Myocyte (in vitro differentiated cells): Measurements from ENCODE around the gene MBTPS1. TPM values are rescaled to one million over a fixed set of nuclear protein-coding genes. Genes with fewer than 3 reads are reported as not detected.

Experiments used
- DNase-seq: peaks from one replicate; pipeline ENCODE4 v3.0.0-alpha.2; 2012; ENCODE audit warnings: low read depth
- total RNA-seq: library from RNA; depleted of rRNA; stranded (reverse); fragments of >200 nt; gene quantifications from 2 replicates; pipeline ENCODE4 v1.2.3, GENCODE V29; 2014

The MBTPS1 gene
- total RNA-seq, 1 donor from 2014 or later = 42.1 TPM

DNA sequence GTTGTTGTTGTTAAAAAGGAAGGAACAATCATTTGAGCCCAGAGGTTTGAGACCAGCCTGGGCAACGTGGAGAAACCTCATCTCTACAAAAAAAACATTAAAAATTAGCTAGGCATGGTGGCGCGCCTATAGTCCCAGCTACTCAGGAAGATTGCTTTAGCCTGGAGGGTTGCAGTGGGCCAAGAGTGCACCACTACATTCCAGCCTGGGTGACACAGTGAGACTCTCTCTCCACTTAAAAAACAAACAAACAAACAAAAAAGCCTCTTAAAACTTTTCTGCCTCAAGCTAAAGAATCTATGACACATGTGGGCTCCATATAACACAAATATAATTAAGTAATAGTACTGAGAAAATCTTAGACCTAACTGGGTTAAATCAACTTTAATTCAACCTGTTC, 12.5 kb downstream of the MBTPS1 start:
- no peak for DNase-seq

DNA sequence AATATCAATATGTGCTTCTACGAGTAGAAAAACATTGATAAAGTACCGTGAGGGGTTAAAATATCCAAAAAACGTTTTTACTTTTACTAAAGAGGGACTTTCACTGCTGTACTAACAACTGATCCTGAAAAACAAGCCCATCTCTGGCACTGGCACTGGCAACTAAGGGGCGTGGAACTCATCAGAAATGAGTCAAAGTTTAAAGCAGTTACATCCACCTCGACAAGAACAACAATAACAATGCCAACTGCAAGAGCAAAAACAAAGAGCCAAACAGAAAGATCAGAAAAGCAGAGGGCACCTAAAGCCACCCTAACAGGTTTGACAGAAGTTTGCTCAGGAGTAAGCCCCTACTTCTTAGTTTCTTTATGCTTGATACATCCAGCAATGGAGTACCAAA, 13.1 kb downstream of the MBTPS1 start:
- peak; percentile 8 for DNase-seq

DNA sequence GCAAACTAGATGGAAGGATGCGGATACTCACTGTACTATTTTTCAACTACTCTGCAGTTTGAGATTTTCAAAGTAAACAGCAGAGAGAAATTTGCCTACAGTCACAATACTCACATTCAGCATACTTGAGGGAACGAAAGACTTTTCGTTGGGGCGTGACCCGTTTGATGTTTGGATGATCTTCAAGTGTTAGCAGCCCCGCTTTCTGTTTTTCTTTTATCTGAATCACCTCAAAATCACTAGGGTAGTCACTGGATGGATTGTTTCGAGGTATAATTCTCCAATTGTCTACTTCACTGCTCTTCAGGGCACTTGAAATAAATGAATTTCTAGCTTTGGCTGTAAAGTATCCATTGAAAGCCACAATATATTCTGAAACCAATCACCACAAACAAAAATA, 17.8 kb downstream of the MBTPS1 start:
- DNase-seq = no peak

DNA sequence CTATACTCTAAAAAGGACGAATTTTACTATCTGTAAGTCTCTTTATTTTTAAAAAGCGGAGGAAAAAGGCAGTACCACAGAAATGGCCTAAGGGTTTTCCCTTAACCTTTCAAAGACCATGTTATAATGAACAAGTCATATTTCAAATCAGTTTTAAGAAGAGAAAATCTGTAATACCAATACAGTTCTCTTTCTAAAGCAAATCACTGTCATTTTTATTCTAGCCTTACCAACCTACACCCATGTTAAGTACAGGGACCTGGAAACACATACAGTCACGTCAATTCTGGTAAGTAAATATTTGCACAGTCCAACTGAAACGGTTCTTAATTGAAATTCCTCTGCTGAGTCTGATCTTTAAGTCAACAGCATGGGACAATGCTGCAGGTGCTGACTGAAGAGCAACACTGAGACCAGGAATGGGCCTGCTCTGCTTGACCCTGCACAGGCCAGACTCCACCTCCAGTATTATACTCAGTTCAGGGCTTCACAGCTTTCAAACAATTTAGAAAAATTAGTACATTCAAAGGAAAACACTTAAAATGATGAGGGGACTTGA, 20.2 kb downstream of the MBTPS1 start:
- DNase-seq = no peak

DNA sequence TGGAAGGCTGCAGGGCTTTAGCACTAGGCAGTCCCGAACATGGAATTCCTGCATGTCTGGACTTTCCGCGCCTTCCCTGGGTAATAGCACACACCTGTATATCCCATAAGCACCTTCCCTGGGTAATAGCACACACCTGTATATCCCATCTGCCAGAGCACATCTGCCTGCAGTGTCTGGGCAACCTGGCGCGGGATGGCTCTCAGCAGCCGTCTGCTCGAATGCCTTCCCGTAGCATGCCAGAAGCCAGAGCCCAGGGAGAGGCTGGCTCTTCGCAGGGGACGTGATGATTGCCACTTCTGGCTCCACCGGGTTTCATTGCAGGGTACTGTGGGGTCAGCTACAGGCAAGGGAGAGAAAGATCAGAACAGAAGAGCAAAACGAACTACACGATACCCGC, 21.3 kb downstream of the MBTPS1 start:
- no peak for DNase-seq

DNA sequence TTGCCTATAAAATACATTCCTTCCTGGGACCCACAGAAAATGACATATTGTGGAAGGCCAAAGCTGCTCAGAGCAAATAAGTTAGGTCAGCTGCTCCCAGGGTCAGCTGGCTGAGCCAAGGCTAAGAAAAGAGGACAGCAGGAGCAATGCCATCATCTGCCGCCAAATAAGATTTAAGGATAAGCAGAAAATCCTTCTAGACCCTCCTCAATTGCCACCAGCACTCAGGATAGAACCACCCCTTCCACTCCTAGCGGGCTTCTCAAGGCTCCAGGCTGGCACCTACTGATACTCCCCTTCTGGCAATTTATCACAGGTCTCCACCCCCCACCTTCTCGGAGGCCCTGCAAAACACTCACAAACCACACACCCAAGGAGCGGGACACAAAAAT, 22.9 kb downstream of the MBTPS1 start:
- DNase-seq = no peak

DNA sequence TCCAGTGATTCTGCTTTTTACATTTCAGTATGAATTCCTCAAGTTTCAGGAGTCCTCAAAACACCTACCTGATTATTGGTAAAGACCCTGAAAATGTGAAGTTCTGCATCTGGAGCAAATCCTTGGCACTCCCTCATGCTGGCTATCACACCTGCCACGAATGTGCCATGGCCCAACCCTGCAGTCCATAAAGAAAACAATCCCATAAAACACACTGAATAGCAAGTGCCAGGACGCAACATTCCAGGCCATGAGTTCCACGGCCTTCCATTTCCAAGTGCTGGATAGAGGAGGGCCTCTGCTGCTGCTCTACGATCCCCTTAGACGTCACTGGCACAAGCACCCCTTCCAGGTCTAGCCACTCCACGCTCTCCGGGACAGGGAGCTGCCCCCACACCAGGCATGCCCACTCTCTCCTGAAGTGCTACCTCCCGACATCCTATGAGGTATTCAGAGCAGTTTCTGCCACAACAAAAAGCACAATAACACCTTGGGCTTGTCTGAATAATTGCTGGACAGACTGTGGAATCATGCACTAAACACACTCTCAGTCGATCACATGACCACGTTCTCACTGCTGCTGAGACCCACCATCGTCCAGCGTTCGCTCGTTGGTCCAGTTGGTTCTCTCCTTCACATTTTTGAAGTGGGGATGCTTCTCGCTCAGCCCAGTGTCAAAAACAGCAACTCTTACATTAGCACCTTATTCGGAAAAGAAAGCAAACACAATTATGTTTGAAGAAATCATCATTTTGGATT, 23.4 kb downstream of the MBTPS1 start:
- DNase-seq = no peak

DNA sequence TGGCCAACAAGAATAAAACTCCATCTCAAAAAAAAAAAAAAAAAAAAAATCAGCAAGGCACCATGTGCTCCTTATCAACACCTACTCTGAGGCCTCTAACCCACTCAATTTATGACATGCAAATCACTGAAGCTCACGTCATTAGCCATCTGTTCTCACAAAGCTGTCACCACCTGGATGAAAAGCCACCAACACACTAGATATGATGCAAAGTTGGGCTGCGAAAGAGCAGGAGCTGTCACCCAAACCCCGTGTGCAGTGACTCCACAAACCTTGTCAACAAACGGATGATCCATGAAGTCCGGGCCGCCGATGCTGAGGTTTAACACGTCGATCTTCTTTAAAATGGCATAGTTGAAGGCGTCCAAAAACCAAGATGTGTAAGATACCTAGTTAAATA, 25.3 kb downstream of the MBTPS1 start:
- no peak for DNase-seq

DNA sequence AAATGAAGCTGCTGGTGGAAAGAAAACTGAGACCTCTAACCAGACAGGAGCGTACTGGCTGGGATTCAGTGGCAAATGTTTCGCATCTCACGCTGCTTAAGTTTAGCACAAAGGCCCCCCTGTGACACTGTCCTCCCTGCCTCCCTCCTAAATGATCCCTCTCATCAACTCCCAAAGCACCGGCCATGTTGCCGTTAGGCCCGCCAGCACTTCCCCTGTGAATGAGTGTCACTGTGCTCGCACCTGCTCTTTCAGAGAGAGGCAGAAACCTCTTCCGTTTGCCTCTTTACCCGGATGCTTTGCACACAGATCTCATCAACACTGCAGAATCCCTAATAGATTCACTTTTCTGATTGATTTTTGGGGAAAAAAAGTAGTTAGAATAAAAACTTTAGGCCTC, 26.5 kb downstream of the MBTPS1 start:
- DNase-seq = no peak

DNA sequence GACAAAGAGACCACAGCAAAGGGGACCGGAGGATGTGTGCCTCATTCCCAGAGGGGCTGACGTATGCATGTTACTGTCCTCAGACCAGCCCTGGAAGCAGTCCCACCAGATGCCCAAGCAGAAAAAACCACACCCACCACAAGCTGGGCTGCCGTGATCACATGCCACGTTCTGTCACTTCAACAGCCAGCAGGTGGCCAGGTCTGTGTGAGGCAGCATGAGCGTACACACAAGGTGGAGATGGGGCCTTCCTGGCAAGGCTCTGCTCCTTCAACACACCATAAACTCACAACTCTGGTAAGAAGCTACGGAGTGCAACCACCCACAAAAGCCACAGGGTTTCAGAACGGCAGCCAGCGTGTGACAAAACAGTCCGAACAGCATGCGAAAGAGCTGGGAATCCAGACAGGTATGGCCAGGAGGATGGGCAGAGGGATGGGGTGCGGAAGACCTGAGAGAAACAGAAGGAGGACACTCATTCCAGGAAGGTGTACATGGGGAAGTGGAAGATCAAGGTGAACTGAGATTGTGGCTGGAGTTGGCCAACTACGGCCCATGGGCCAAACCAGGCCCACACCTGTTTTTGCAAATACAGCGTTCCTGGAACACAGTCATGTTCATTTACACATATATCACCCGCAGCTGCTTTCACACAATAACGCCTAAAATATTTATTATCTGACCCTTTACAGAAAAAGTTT, 27.9 kb downstream of the MBTPS1 start:
- peak; percentile 78 for DNase-seq

DNA sequence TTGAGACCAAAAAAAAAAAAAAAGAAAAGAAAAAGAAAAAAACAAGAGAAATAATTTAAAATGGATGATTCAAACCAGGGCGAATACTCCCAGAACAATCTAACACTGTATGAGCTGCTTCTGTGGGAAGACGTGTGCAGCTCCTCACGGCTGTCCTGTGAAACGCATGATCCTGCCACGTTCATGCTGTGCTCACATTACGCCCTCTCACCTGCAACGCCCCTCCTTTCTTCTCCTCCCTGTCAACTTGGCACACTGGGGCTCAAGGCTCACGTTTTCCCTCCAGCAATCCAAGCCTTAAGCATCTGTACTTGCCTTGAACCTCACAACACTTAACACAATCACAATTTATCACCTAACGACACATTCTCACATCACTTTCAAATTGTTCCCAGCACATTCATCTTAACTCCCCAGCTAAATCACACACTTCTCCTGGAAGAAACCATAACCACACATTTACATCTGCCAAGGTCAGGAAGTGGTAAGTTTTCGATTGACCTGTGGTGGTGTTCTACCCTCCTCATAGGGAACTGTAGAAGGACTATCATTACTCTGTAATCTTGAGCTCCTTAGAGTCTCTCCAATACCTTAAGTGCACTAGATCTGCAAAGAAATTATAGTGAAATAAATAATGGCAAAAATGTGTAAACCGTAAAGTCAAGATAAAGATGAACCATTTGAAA, 29.1 kb downstream of the MBTPS1 start:
- DNase-seq = no peak

DNA sequence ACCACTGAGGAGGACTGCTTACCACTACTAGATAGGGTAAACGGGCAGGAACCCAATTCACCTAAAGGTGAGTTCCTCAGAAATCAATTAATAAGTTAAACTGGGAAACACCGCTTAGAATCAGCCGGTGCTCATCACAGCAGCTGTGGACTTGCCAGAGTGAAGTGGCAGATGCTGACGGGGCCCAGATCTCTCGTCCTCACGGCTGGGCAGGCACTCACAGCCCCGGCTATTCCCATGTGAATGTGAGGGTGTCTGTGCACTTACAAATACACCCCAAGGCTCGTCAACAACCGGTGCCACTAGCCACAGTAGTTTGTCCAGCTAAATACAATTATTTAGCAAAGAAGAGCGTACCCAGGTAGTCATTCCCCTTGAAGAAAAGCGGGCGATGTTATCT, 29.7 kb downstream of the MBTPS1 start:
- DNase-seq = no peak

DNA sequence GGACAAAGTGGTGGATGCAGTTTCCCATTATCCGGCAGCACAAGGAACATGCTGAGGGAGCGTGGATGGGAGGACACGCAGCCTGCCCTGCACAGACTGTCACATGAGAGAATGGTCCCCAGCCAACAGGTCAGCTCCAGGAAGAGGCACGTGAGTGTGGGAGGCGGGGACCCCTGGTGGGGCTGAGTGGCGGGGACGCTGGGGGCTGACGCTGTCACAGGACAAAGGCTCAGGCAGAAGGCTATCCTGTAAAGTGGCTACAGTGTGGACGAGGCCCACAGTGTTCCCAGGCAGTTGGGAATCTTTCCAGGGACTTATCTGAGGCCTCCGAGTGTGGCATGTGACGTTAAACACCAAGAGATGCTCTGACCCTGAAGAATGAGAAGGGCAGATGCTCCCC, 30.4 kb downstream of the MBTPS1 start:
- no peak for DNase-seq

DNA sequence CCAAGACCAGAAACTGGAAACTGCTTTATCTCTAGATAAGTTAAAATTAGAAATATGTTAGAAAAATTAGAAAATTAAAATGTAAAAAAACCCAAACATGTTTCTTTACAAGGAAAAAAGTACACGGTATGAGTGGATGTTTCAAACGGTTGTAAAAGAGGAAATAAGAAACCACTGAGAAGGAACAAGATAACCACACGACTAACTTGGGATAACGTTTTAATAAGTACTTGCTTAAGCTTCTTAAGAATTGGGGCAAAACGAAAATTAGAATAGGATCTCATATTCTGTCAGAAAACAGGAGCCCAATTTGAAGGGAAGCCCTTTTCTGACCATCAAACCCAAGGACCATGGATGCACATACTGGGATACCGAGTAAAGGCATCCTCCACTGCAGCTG, 31.0 kb downstream of the MBTPS1 start:
- DNase-seq = no peak

DNA sequence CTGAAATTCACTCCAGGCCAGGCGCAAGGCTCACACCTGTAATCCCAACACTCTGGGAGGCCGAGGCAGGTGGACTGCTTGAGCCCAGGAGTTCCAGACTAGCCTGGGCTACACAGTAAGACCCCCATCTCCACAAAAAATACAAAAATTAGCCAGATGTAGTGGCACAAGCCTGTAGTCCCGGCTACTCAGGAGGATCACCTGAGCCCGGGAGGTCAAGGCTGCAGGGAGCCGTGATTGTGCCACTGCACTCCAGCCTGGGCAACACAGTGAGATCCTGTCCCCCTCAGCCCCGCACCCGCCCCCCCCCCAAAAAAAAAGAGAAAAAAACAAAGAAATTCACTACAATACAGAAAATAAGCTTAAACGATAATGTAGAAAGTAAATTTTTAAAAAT, 31.5 kb downstream of the MBTPS1 start:
- DNase-seq = no peak

DNA sequence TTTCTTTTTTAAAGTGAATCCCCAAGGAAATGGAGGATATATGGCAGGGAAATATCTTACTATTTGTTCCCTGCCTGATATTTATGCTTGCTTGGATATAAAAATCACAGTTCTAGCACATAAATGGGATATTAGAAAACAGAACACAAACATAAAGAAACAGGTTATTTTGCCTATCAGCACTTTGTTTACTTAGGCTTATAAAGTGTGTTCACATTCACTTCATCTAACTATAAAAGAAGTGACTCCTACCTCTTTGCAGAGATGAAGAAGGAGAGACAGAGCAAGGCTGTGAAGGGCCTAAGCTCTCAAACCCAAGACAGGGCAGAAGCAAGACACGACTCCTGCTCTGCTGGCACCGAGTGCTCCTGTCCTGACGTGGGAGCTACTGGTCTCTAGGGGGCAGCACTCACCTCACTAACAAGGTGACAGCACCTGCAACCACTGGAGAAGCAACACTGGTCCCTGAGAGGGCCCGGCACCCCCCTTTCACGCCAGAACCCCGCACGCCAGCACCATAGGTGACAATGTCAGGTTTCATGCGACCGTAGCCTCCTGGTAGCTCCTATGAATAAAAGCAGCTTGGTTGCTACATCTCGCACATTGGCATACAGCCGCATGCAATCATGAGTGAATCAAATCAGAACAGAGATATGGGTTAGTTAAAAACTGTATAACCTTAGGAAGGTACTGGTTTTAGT, 32.0 kb downstream of the MBTPS1 start:
- DNase-seq = peak; percentile 41

DNA sequence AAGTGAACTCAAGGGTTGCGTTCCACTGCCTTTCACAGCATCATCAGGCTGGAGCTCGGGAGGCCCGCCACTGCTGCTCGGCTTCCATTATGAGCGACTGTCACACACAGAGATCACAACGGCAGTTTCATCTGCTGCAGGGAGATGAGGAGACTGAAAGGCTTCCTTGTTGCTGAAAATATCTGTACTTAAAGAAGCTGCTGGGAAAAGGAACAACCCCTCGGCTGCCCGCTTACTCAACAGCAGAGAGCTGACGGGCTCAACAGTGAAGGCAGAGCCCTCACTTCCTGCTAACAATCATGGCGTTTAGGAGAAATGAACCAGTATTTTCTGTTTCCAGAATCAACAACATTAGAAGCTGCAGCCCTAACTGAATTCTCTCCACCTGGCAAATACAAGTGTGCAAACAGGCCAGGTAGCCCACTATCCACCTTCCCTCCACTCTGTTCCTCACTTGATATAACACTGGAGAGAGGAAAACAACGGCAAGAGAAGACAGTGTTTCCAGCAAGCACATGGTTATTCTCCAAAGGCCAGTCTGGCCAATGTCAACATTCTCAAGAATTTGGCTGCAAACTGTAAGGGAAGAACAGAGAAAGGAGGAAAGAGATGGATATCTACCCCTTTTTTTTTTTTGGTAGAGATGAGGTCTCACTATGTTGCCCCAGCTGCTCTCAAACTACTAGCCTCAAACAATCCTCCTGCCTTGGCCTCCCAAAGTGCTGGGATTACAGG, 33.7 kb downstream of the MBTPS1 start:
- no peak for DNase-seq

DNA sequence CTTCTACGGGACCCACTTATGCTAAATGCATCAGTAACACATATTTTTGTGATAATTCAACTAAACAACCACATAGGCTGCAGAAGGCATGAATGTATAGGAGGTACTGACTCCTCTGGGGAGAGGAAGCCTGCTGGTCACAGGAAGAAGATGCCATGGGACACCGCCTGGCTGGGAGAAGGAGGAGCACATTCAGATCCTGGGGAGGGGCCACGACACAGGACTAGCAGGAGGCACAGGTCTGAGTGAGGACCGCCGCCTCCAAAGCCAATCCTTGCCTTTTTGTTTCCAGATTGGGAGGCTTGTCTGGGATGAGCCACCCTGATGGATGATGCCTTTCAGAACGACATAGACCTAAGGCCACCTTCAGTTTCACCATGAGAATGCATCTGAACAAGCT, 34.6 kb downstream of the MBTPS1 start:
- no peak for DNase-seq

DNA sequence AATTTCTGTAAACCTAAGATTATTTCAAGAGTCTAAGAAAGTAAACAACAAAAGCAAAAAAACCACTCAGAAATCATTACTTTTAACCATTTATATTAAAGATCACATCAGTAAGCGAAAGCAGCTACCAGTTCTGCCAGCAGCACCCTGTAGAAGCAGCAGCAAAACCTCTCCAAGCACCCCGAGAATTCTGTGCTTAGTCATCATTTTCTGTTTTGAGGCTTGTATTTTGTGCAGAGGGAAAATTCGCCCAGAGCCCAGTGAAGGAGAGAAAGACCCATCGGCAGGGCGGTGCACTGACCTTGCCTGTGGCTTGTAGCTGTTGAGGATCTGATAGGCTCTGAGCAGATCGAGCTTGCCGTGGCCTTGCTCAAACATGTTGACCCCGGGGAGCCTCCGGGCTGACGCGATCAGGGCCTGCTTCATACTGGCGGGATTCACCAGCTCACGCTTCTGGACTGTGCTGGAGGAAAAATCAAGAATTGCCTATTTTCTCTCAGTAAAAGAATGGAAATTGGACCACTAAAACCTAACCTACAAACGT, 35.2 kb downstream of the MBTPS1 start:
- no peak for DNase-seq

DNA sequence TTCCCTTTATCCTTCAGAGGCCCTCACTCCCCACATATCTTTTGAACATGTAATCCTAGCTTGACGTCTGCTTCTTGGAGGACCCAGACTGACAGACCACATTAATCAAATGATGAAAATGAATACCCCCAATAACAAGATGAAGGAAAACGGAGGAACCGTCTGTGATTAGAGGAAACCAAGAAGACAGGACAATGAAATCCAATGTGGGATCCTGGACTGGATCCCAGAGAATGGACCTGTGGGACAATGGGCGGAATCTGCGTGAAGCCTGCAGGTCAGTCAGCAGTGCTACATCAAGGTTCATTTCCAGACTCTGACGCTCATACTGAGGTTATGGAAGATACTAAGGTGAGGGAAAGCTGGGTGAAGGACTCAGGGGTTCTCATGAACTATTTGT, 35.9 kb downstream of the MBTPS1 start:
- DNase-seq = no peak

DNA sequence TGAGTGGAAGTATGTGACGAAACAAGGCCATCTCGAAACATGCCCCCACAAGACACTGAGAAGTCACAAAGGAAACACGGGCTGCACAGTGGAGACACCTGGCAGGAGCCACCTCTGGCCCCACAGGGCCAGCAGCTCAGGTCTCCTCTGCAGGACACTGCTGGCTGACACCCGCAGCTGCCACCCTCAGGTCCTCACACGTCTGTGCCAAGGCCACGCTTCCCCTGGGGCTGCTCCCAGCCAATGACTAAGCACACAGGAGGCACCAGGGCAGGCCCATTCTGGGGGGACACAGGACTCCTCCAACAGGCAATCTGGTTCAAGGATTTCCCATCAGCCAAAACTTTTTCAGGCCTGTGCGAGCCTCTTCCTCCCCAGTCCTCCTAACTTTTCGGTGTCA, 36.4 kb downstream of the MBTPS1 start:
- peak; percentile 53 for DNase-seq
